Gastrocnemius medialis (tissue), 4 donors: ENCODE measurements around the gene EIPR1. TPM values are rescaled to one million over a fixed set of nuclear protein-coding genes. Genes with fewer than 3 reads are reported as not detected.
"Not testable (repeated sequence)": the region's sequence is repeated elsewhere in the genome, so short reads cannot be mapped to it uniquely, and the experiment has no call there.

Experiments
- ATAC-seq, 2 donors: fragments of 150-250 bp; one replicate each; pipeline ENCODE4 v1.9.1; 2016
- DNase-seq, 2 donors: peaks; one replicate each; pipeline ENCODE4 v3.0.0-alpha.2; 2019
- H3K27ac ChIP-seq, 4 donors: fragments of 200-600 bp; sonication (generic); 1 replicate in 1 of 4; 2 replicates in 3 of 4; pipeline ENCODE4 v1.5.1; 2016 to 2018; ENCODE audit warnings: mild to moderate bottlenecking in 2 of 4, moderate library complexity in 1 of 4
- H3K27me3 ChIP-seq, 3 donors: fragments of 200-600 bp; sonication (generic) in 2 of 3; 1 replicate in 1 of 3; 2 replicates in 2 of 3; pipeline versions ENCODE4 v1.5.1 to v1.6.0; 2016 to 2019; ENCODE audit warnings: mild to moderate bottlenecking in 1 of 3, moderate library complexity in 1 of 3
- H3K36me3 ChIP-seq, 2 donors: fragments of 200-600 bp; sonication (generic) in 1 of 2; one replicate each; pipeline ENCODE4 v1.5.1; 2017 to 2018
- H3K4me1 ChIP-seq, 2 donors: fragments of 200-600 bp; sonication (generic) in 1 of 2; one replicate each; pipeline ENCODE4 v1.5.1; 2016 to 2017; ENCODE audit warnings: mild to moderate bottlenecking in 2 of 2
- H3K4me3 ChIP-seq, 4 donors: fragments of 200-600 bp; sonication (generic) in 3 of 4; 1 replicate in 1 of 4; 2 replicates in 3 of 4; pipeline ENCODE4 v1.5.1; 2016 to 2019; ENCODE audit warnings: mild to moderate bottlenecking in 2 of 4
- H3K9me3 ChIP-seq, 3 donors: fragments of 200-600 bp; sonication (generic) in 2 of 3; 1 replicate in 1 of 3; 2 replicates in 2 of 3; pipeline ENCODE4 v1.5.1; 2016 to 2019
- POLR2A ChIP-seq, 2 donors: fragments of 450-650 bp; IDR thresholded peaks; one replicate each; pipeline ENCODE4 v1.6.1; 2017; ENCODE audit warnings: antibody characterized with exemption in 2 of 2, mild to moderate bottlenecking in 2 of 2, moderate library complexity in 2 of 2
- in situ Hi-C, 4 donors: fragments of 200-750 bp; cut with MboI; loops; one replicate each; pipeline versions ENCODE4 v1.15.0 to v1.8.0; 2017; ENCODE audit warnings: low sequenced_read_pairs in 4 of 4
- intact Hi-C: fragments of 100-400 bp; cut with DNase I; formaldehyde crosslinking; loops from one replicate; pipeline ENCODE4 v1.15.1; 2023; ENCODE audit warnings: low total_unique reads
- total RNA-seq, 4 donors: library from RNA; depleted of rRNA; stranded (reverse); fragments of >200 nt; gene quantifications; one replicate each; pipeline versions ENCODE4 v1.1.0 to v1.2.3, GENCODE V29; 2016
- TF ChIP-seq, protein P1 (sequence below), 5 experiments: fragments of 450-650 bp in 3 of 5; fragments of 200-600 bp in 2 of 5; sonication (generic) in 2 of 5; IDR thresholded peaks in 4 of 5; conservative IDR thresholded peaks in 1 of 5; 1 replicate in 4 of 5; 2 replicates in 1 of 5; pipeline ENCODE4 v1.5.1; 2016 to 2019; ENCODE audit warnings: antibody characterized with exemption in 5 of 5, mild to moderate bottlenecking in 3 of 5, moderate library complexity in 3 of 5

Gene EIPR1
- total RNA-seq, 4 donors from 2014 or later = 23.2 to 30.5 (median 24.4) TPM

DNA sequence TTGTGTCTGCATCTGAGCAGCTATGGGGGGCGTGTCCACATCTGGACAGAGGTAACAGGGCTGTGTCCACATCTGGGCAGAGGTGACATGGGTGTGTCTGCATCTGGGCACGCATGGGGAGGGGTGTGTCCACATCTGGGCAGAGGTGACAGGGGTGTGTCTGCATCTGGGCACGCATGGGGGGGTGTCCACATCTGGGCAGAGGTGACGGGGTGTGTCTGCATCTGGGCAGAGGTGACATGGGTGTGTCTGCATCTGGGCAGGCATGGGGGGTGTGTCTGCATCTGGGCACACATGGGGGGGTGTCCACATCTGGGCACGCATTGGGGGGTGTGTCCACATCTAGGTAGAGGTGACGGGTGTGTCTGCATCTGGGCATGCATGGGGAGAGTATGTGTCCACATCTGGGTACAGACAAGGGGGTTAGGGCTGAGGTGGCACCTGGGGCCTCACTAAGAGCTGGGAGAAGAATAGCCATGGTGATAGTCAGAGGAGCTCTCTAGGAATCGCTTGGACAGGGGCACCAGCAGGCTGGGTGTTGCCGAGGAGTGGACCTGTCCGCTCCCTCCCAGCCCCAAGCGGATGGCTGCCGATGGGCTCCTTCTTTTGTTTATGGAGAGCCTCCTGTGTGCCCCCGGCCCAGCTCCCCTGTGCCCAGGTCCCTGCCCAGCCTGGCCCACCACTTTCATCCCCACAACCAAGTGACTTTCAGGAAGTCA lies 177.8 kb downstream of the EIPR1 start:
- Histone ChIP-seq H3K4me1 (peaks cover 0 to 4% of the 10 kb centered on the region in 2 donors), H3K36me3 (no peaks in the 10 kb centered on the region), H3K9me3 (no peaks in the 10 kb centered on the region), H3K4me3 (no peak overlapping the region), H3K27ac (peak overlapping the region in 2 of 4 donors; percentile 52 to 53), H3K27me3 (no peaks in the 10 kb centered on the region)
- no peak for DNase-seq
- TF ChIP-seq, protein P1, sequence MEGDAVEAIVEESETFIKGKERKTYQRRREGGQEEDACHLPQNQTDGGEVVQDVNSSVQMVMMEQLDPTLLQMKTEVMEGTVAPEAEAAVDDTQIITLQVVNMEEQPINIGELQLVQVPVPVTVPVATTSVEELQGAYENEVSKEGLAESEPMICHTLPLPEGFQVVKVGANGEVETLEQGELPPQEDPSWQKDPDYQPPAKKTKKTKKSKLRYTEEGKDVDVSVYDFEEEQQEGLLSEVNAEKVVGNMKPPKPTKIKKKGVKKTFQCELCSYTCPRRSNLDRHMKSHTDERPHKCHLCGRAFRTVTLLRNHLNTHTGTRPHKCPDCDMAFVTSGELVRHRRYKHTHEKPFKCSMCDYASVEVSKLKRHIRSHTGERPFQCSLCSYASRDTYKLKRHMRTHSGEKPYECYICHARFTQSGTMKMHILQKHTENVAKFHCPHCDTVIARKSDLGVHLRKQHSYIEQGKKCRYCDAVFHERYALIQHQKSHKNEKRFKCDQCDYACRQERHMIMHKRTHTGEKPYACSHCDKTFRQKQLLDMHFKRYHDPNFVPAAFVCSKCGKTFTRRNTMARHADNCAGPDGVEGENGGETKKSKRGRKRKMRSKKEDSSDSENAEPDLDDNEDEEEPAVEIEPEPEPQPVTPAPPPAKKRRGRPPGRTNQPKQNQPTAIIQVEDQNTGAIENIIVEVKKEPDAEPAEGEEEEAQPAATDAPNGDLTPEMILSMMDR (IDR thresholded peaks at IDR 0.05 in 4 of 5, conservative IDR thresholded peaks at IDR 0.05 in 1 of 5) = no peak
- TF ChIP-seq POLR2A (IDR thresholded peaks at IDR 0.05) = no peak
- intact Hi-C loops (loop anchor here (5.0 kb wide), 1 partner anchor 38 kb away; no protein-coding TSS in a partner anchor), in situ Hi-C loops (no loop called here)
- no peak for ATAC-seq

DNA sequence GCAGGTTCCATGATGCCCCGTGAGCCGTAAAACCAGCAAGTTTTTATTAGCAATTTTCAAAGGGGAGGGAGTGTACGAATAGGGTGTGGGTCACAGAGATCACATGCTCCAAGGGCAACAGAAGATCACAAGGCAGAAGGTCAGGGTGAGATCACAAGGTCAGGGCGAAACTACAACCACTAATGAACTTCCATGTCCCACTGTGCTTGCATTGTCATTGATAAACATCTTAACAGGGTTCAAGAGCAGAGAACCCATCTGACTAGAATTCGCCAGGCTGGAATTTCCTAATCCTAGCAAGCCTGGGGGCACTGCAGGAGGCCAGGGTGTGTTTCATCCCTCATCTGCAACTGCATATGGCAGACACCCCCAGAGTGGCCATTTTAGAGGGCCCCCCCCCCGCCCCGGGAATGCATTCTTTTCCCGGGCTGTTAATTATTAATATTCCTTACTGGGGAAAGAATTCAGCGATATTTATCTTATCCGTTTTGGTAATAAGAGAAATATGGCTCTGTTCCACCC lies 178.9 kb downstream of the EIPR1 start:
- H3K4me1 ChIP-seq, DNase-seq, H3K36me3 ChIP-seq, H3K9me3 ChIP-seq, intact Hi-C loops, H3K4me3 ChIP-seq, H3K27me3 ChIP-seq, ATAC-seq, in situ Hi-C loops, H3K27ac ChIP-seq: not testable (repeated sequence)

GRCh38 chr2:3198119-3198518 lies 179.5 kb downstream of the EIPR1 start:
- H3K4me1 ChIP-seq = peaks cover 0 to 4% of the 10 kb centered on the region in 2 donors
- H3K27ac ChIP-seq = no peak overlapping the region
- in situ Hi-C loops = no loop called here
- H3K36me3 ChIP-seq = no peaks in the 10 kb centered on the region
- TF ChIP-seq POLR2A (IDR thresholded peaks at IDR 0.05) = no peak
- TF ChIP-seq, protein P1 (IDR thresholded peaks at IDR 0.05 in 4 of 5, conservative IDR thresholded peaks at IDR 0.05 in 1 of 5) = no peak
- intact Hi-C loops = no loop called here
- no peak overlapping the region for H3K4me3 ChIP-seq
- DNase-seq (no peak), ATAC-seq (no peak)
- H3K9me3 ChIP-seq = no peaks in the 10 kb centered on the region
- no peaks in the 10 kb centered on the region for H3K27me3 ChIP-seq

GRCh38 chr2:3197308-3197707 lies 180.3 kb downstream of the EIPR1 start:
- Histone ChIP-seq H3K4me1 (peaks cover 0 to 4% of the 10 kb centered on the region in 2 donors), H3K27ac (no peak overlapping the region), H3K27me3 (no peaks in the 10 kb centered on the region), H3K9me3 (no peaks in the 10 kb centered on the region), H3K4me3 (no peak overlapping the region), H3K36me3 (peaks cover 0 to 3% of the 10 kb centered on the region in 2 donors)
- ATAC-seq = no peak
- no peak for TF ChIP-seq POLR2A (IDR thresholded peaks at IDR 0.05)
- TF ChIP-seq, protein P1 (IDR thresholded peaks at IDR 0.05 in 4 of 5, conservative IDR thresholded peaks at IDR 0.05 in 1 of 5) = no peak
- intact Hi-C loops (no loop called here), in situ Hi-C loops (no loop called here)
- no peak for DNase-seq

GRCh38 chr2:3196716-3197115 lies 180.9 kb downstream of the EIPR1 start:
- H3K36me3 ChIP-seq = peaks cover 0 to 9% of the 10 kb centered on the region in 2 donors
- H3K27ac ChIP-seq = no peak overlapping the region
- no peak for ATAC-seq
- H3K4me3 ChIP-seq = no peak overlapping the region
- intact Hi-C loops (no loop called here), in situ Hi-C loops (no loop called here)
- peaks cover 0 to 4% of the 10 kb centered on the region in 2 donors for H3K4me1 ChIP-seq
- H3K9me3 ChIP-seq = no peaks in the 10 kb centered on the region
- no peaks in the 10 kb centered on the region for H3K27me3 ChIP-seq
- no peak for DNase-seq
- TF ChIP-seq, protein P1 (IDR thresholded peaks at IDR 0.05 in 4 of 5, conservative IDR thresholded peaks at IDR 0.05 in 1 of 5) = no peak
- no peak for TF ChIP-seq POLR2A (IDR thresholded peaks at IDR 0.05)
